PC-9 (cell line): ENCODE results near the gene NKX6-2. TPM values are rescaled to one million over a fixed set of nuclear protein-coding genes. Genes with fewer than 3 reads are reported as not detected.

ENCODE experiments used
- BruUV-seq: library from RNA; stranded (reverse); fragments of 400-500 nt; replicated peaks from 2 replicates; lab custom pipeline; 2021; lab: Mats Ljungman, UMichigan
- CTCF ChIA-PET: fragments of 300-600 bp; sonication (Branson Sonifier 250); formaldehyde crosslinking; loops from one replicate; lab custom pipeline; 2022; ENCODE audit warnings: antibody characterized with exemption; lab: Charles Lee
- POLR2A ChIA-PET: fragments of 300-600 bp; sonication (Branson Sonifier 250); formaldehyde crosslinking; loops from one replicate; lab custom pipeline; 2022; ENCODE audit warnings: antibody characterized with exemption; ENCODE audit not compliant: unreplicated experiment; lab: Charles Lee
- DNase-seq, 2 experiments: peaks; one replicate each; pipeline versions ENCODE4 v3.0.0 to v3.0.0-alpha.2; 2015 to 2022; ENCODE audit warnings: mixed read lengths in 1 of 2
- H2AFZ ChIP-seq: fragments of 200-600 bp; sonication (generic); 2 replicates; pipeline ENCODE4 v1.8.1; 2017; ENCODE audit warnings: antibody characterized with exemption
- H3F3A ChIP-seq: fragments of 200-600 bp; sonication (generic); 2 replicates; pipeline ENCODE4 v1.8.1; 2017; ENCODE audit warnings: antibody characterized with exemption, mild to moderate bottlenecking, low read depth; ENCODE audit not compliant: insufficient read depth
- H3K27ac ChIP-seq: fragments of 200-600 bp; sonication (generic); 2 replicates; pipeline ENCODE4 v1.6.1; 2016; ENCODE audit warnings: mixed run types
- H3K27me3 ChIP-seq: fragments of 200-600 bp; sonication (generic); 2 replicates; pipeline ENCODE4 v1.6.1; 2016; ENCODE audit warnings: low read depth, mixed run types; ENCODE audit not compliant: insufficient read depth
- H3K36me3 ChIP-seq: fragments of 200-600 bp; sonication (generic); 2 replicates; pipeline ENCODE4 v1.6.1; 2016; ENCODE audit warnings: low read depth, mixed run types
- H3K4me1 ChIP-seq: fragments of 200-600 bp; sonication (generic); replicated peaks from 2 replicates; pipeline ENCODE4 v1.6.1; 2016; ENCODE audit warnings: mixed run types; ENCODE audit not compliant: insufficient read depth
- H3K4me2 ChIP-seq: fragments of 200-600 bp; sonication (generic); 2 replicates; pipeline ENCODE4 v1.6.1; 2017; ENCODE audit warnings: mixed run types
- H3K4me3 ChIP-seq: fragments of 200-600 bp; sonication (generic); 2 replicates; pipeline ENCODE4 v1.6.1; 2016; ENCODE audit warnings: mixed run types
- H3K79me2 ChIP-seq: fragments of 200-600 bp; sonication (generic); 2 replicates; pipeline ENCODE4 v1.6.1; 2017; ENCODE audit warnings: low read depth, mixed run types
- H3K9me2 ChIP-seq: fragments of 200-600 bp; sonication (generic); 2 replicates; pipeline ENCODE4 v1.8.1; 2017; ENCODE audit warnings: mild to moderate bottlenecking; ENCODE audit not compliant: insufficient read depth
- H3K9me3 ChIP-seq: fragments of 200-600 bp; sonication (generic); 2 replicates; pipeline ENCODE4 v1.8.1; 2016; ENCODE audit warnings: low read depth; ENCODE audit not compliant: insufficient read depth
- H4K20me1 ChIP-seq: fragments of 200-600 bp; sonication (generic); 2 replicates; pipeline ENCODE4 v1.8.1; 2017; ENCODE audit not compliant: insufficient read depth
- EZH2 ChIP-seq: fragments of 200-600 bp; sonication (generic); IDR thresholded peaks from 2 replicates; pipeline ENCODE4 v1.8.0; 2017; ENCODE audit warnings: antibody characterized with exemption, low read depth
- intact Hi-C: fragments of 100-400 bp; cut with micrococcal nuclease; formaldehyde crosslinking; loops from one replicate; pipeline ENCODE4 v1.10.0; 2022; ENCODE audit not compliant: unreplicated experiment
- total RNA-seq: library from RNA; stranded (reverse); gene quantifications from 2 replicates; pipeline ENCODE4 v1.2.3, GENCODE V29; 2021
- TF ChIP-seq, protein P1 (sequence below): fragments of 200-600 bp; sonication (generic); conservative IDR thresholded peaks from 2 replicates; pipeline ENCODE4 v1.6.1; 2017; ENCODE audit warnings: mixed run types, antibody characterized with exemption, mild to moderate bottlenecking, moderate library complexity

NKX6-2 gene
- total RNA-seq, 1 experiment from 2014 or later, result not detected

DNA sequence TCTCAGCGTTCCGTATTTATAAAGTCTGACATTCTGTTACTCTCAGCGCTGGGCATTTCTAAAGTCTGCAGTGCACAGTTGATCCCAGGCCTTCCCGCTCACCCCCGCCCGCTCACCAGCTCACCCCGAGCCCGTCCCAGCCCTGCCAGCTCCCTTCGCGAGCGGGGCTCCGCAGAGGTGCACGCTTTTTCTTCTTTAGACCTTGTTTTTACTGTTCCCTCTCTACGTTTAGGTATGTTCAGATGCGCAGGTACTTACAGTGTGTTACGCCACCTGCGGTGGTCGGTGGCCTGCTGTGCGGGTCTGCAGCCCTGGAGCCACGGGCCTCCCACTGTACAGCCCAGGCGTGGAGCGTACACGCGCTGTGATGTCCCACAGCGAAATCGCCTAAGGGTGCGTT is 28.8 kb downstream of the NKX6-2 start:
- POLR2A ChIA-PET, result no interaction called here
- CTCF ChIA-PET, result no interaction called here
- Histone ChIP-seq H3K4me3 (no peak overlapping the region), H3K9me2 (no peaks in the 10 kb centered on the region), H3K9me3 (no peaks in the 10 kb centered on the region), H3F3A (no peaks in the 10 kb centered on the region; the same call in 1 of the 2 replicates), H3K27me3 (no peaks in the 10 kb centered on the region), H3K4me1 (no peaks in the 10 kb centered on the region), H3K27ac (no peak overlapping the region), H2AFZ (no peak overlapping the region), H3K79me2 (no peaks in the 10 kb centered on the region), H4K20me1 (no peaks in the 10 kb centered on the region), H3K36me3 (no peaks in the 10 kb centered on the region), H3K4me2 (no peak overlapping the region)
- TF ChIP-seq, protein P1, sequence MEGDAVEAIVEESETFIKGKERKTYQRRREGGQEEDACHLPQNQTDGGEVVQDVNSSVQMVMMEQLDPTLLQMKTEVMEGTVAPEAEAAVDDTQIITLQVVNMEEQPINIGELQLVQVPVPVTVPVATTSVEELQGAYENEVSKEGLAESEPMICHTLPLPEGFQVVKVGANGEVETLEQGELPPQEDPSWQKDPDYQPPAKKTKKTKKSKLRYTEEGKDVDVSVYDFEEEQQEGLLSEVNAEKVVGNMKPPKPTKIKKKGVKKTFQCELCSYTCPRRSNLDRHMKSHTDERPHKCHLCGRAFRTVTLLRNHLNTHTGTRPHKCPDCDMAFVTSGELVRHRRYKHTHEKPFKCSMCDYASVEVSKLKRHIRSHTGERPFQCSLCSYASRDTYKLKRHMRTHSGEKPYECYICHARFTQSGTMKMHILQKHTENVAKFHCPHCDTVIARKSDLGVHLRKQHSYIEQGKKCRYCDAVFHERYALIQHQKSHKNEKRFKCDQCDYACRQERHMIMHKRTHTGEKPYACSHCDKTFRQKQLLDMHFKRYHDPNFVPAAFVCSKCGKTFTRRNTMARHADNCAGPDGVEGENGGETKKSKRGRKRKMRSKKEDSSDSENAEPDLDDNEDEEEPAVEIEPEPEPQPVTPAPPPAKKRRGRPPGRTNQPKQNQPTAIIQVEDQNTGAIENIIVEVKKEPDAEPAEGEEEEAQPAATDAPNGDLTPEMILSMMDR, result no peak
- no peak for TF ChIP-seq EZH2
- no TSS peak for BruUV-seq
- intact Hi-C loops, result no loop called here
- DNase-seq, result no peak

DNA sequence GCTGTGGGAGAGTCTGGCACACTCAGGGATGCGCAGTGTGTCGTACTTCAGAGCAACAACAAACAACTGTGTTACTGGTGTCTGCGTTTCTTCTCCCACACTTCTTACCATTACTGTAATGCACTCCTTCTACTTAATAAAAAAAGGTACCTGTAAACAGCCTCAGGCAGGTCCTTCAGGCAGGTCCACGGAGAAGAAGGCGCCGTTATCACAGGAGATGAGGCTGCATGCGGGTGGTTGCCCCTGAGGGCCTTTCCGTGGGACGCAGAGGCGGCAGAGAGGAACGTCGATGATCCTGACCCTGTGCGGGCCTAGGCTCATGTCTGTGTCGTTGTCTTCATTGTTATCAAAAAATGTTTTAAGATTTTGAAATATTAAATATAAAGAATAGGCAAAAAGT is 29.4 kb downstream of the NKX6-2 start:
- Histone ChIP-seq H4K20me1 (no peaks in the 10 kb centered on the region), H3K79me2 (no peaks in the 10 kb centered on the region), H3K27ac (no peak overlapping the region), H3F3A (no peaks in the 10 kb centered on the region; the same call in 1 of the 2 replicates), H3K36me3 (no peaks in the 10 kb centered on the region), H3K9me3 (no peaks in the 10 kb centered on the region), H3K4me3 (no peak overlapping the region), H3K4me1 (no peaks in the 10 kb centered on the region), H3K27me3 (no peaks in the 10 kb centered on the region), H3K4me2 (no peak overlapping the region), H2AFZ (no peak overlapping the region), H3K9me2 (no peaks in the 10 kb centered on the region)
- TF ChIP-seq, protein P1, result no peak
- TF ChIP-seq EZH2, result no peak
- DNase-seq, result no peak
- CTCF ChIA-PET, result no interaction called here
- POLR2A ChIA-PET, result no interaction called here
- no TSS peak for BruUV-seq
- intact Hi-C loops, result no loop called here

DNA sequence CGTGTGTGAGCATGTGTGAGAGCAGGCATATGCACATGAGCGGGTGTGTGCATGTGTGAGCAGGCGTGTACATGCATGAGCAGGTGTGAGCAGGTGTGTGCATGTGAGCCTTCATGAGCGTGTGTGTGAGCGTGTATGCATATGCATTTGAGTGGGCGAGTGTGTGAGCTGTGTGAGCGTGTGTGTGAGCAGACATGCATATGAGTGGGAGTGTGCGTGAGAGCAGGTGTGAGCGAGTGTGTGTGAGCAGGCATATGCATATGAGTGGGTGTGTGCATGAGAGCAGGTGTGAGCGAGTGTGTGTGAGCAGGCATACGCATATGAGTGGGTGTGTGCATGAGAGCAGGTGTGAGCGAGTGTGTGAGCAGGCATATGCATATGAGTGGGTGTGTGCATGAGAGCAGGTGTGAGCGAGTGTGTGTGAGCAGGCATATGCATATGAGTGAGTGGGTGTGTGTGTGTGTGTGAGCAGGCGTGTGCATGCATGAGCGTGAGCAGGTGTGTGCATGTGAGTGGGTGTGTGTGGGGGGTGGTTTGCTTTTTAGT is 30.7 kb downstream of the NKX6-2 start:
- intact Hi-C loops, result no loop called here
- H3F3A ChIP-seq, result no peaks in the 10 kb centered on the region; the same call in 1 of the 2 replicates
- no peaks in the 10 kb centered on the region for H3K79me2 ChIP-seq
- no peaks in the 10 kb centered on the region for H3K9me2 ChIP-seq
- H4K20me1 ChIP-seq, result no peaks in the 10 kb centered on the region
- H2AFZ ChIP-seq, result no peak overlapping the region
- no peak for DNase-seq
- H3K9me3 ChIP-seq, result no peaks in the 10 kb centered on the region
- no TSS peak for BruUV-seq
- no peak overlapping the region for H3K4me3 ChIP-seq
- H3K36me3 ChIP-seq, result no peaks in the 10 kb centered on the region
- CTCF ChIA-PET, result no interaction called here
- no peaks in the 10 kb centered on the region for H3K4me1 ChIP-seq
- no peak overlapping the region for H3K27ac ChIP-seq
- POLR2A ChIA-PET, result no interaction called here
- no peak overlapping the region for H3K4me2 ChIP-seq
- H3K27me3 ChIP-seq, result no peaks in the 10 kb centered on the region
- no peak for TF ChIP-seq EZH2
- TF ChIP-seq, protein P1, result no peak
